Fibroblast of lung (primary cell): ENCODE results near the gene MDM1. TPM values are rescaled to one million over a fixed set of nuclear protein-coding genes. Genes with fewer than 3 reads are reported as not detected.

Experiments
- DNase-seq, 2 donors: peaks; one replicate each; pipeline versions ENCODE4 v3.0.0 to v3.0.0-alpha.2; 2010; ENCODE audit warnings: low read depth in 2 of 2
- H2AFZ ChIP-seq: 2 replicates; pipeline ENCODE4 v1.5.1; 2012; ENCODE audit warnings: low read length, control low read depth, inconsistent platforms
- H3K27ac ChIP-seq: 2 replicates; pipeline ENCODE4 v1.5.1; 2011; ENCODE audit warnings: low read length, control low read depth; ENCODE audit not compliant: insufficient read depth
- H3K27me3 ChIP-seq: 2 replicates; pipeline ENCODE4 v1.5.1; 2011; ENCODE audit warnings: mild to moderate bottlenecking, low read length; ENCODE audit not compliant: control insufficient read depth, insufficient read depth
- H3K36me3 ChIP-seq: 2 replicates; pipeline ENCODE4 v1.5.1; 2011; ENCODE audit warnings: low read length; ENCODE audit not compliant: control insufficient read depth, insufficient read depth
- H3K4me1 ChIP-seq: 2 replicates; pipeline ENCODE4 v1.5.1; 2011; ENCODE audit warnings: low read length; ENCODE audit not compliant: control insufficient read depth, insufficient read depth; ENCODE audit errors: extremely low read depth
- H3K4me2 ChIP-seq: 2 replicates; pipeline ENCODE4 v1.5.1; 2011; ENCODE audit warnings: low read length, control low read depth; ENCODE audit not compliant: insufficient read depth; ENCODE audit errors: extremely low read depth
- H3K4me3 ChIP-seq, 4 experiments: fragments of 200-600 bp in 1 of 4; sonication (generic) in 1 of 4; replicated peaks in 1 of 4; 2 replicates each; pipeline ENCODE4 v1.5.1; 2011 to 2016; ENCODE audit warnings: low read length in 4 of 4, low read depth in 3 of 4, mild to moderate bottlenecking in 3 of 4, control low read depth in 2 of 4, inconsistent platforms in 1 of 4, mixed read lengths in 1 of 4; ENCODE audit not compliant: insufficient read depth in 1 of 4; ENCODE audit errors: control extremely low read depth in 1 of 4
- H3K79me2 ChIP-seq: 2 replicates; pipeline ENCODE4 v1.5.1; 2012; ENCODE audit warnings: mild to moderate bottlenecking, low read length, inconsistent platforms; ENCODE audit not compliant: control insufficient read depth, insufficient read depth
- H3K9ac ChIP-seq: 2 replicates; pipeline ENCODE4 v1.5.1; 2011; ENCODE audit warnings: mild to moderate bottlenecking, low read length, control low read depth; ENCODE audit not compliant: insufficient read depth
- H3K9me3 ChIP-seq: 2 replicates; pipeline ENCODE4 v1.5.1; 2012; ENCODE audit warnings: low read depth, low read length; ENCODE audit not compliant: control insufficient read depth, insufficient read depth
- H4K20me1 ChIP-seq: 2 replicates; pipeline ENCODE4 v1.5.1; 2011; ENCODE audit warnings: low read length; ENCODE audit not compliant: control insufficient read depth, insufficient read depth; ENCODE audit errors: extremely low read depth
- EZH2 ChIP-seq: IDR thresholded peaks from 2 replicates; pipeline ENCODE4 v1.5.1; 2012; ENCODE audit warnings: low read length, control low read depth, mild to moderate bottlenecking; ENCODE audit errors: missing control alignments
- polyA plus RNA-seq, 2 donors: library from polyadenylated mRNA; depleted of rRNA in 1 of 2; stranded (reverse) in 1 of 2; unstranded in 1 of 2; fragments of >200 nt; gene quantifications; 2 replicates each; pipeline ENCODE4 v1.2.1, GENCODE V29; 2011 to 2012; ENCODE audit warnings: missing spikeins in 1 of 2
- total RNA-seq: library from RNA; depleted of rRNA; stranded (reverse); fragments of >200 nt; gene quantifications from 2 replicates; pipeline ENCODE4 v1.2.1, GENCODE V29; 2014
- TF ChIP-seq, protein P1 (sequence below), 2 donors: IDR thresholded peaks in 1 of 2; conservative IDR thresholded peaks in 1 of 2; 1 replicate in 1 of 2; 2 replicates in 1 of 2; pipeline ENCODE4 v1.5.1; 2011 to 2012; ENCODE audit warnings: low read length in 2 of 2, control low read depth in 1 of 2, inconsistent platforms in 1 of 2, low read depth in 1 of 2, mild to moderate bottlenecking in 1 of 2

The MDM1 gene
- total and polyA plus RNA-seq, 2 donors (not counting 1 experiment from before 2014, with no cell fraction given) = 7.4 to 12.4 TPM

DNA sequence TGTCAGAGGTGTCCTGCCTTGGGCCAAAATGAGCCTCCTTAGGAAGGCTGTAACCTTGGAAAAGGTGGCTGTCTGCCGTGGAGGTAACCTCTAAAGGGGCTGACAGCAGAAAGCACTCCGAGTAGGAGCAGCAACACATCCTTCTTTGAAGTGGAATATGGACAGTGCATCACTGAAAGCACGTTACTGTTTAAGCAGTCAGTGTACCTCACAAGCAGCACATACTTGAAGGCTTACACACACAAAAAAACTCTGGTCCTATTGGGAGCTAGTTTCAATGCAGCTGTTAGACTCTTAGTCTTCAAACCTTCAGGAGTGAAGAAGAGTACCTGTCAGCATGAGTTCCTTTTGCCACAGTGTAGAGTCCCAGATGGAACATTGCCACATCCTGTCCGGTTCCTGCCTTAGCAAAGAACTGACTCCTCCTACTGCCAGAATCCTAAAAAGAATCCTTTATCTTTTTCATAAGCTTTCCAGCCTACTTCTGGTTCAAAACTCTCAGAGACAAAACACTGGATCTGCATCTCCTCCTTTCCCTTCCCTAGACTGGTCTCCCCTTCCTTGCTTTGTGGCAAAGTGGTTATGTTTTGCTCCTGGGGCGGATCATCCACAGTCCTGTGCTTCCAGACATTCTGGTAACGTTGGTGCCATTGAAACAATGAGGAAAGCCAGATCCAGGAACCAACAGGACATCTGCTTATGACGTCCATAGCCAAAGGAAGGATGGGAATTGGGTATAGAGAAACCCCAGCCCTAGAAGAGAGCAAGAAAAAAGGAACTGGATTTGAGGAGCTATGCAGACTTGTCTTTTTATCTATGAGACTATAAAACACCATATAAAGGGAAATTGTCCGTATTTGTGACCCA, 8.5 kb upstream of the MDM1 start:
- H3K9ac ChIP-seq = no peak overlapping the region
- H3K4me3 ChIP-seq = no peak overlapping the region
- H4K20me1 ChIP-seq = no peaks in the 10 kb centered on the region
- DNase-seq = peak in 1 of 2 donors; percentile 29
- no peak for TF ChIP-seq EZH2
- TF ChIP-seq, protein P1, sequence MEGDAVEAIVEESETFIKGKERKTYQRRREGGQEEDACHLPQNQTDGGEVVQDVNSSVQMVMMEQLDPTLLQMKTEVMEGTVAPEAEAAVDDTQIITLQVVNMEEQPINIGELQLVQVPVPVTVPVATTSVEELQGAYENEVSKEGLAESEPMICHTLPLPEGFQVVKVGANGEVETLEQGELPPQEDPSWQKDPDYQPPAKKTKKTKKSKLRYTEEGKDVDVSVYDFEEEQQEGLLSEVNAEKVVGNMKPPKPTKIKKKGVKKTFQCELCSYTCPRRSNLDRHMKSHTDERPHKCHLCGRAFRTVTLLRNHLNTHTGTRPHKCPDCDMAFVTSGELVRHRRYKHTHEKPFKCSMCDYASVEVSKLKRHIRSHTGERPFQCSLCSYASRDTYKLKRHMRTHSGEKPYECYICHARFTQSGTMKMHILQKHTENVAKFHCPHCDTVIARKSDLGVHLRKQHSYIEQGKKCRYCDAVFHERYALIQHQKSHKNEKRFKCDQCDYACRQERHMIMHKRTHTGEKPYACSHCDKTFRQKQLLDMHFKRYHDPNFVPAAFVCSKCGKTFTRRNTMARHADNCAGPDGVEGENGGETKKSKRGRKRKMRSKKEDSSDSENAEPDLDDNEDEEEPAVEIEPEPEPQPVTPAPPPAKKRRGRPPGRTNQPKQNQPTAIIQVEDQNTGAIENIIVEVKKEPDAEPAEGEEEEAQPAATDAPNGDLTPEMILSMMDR (conservative IDR thresholded peaks at IDR 0.05 in 1 of 2, IDR thresholded peaks at IDR 0.05 in 1 of 2; ENCODE audit: low read depth in 1 of 2, low read length in 2 of 2) = no peak
- H3K4me2 ChIP-seq = no peak overlapping the region
- H2AFZ ChIP-seq = no peak overlapping the region
- H3K27me3 ChIP-seq = peaks cover 9% of the 10 kb centered on the region
- no peak overlapping the region for H3K27ac ChIP-seq
- H3K79me2 ChIP-seq = no peaks in the 10 kb centered on the region
- H3K36me3 ChIP-seq = no peaks in the 10 kb centered on the region
- H3K4me1 ChIP-seq = no peaks in the 10 kb centered on the region
- H3K9me3 ChIP-seq = no peaks in the 10 kb centered on the region

DNA sequence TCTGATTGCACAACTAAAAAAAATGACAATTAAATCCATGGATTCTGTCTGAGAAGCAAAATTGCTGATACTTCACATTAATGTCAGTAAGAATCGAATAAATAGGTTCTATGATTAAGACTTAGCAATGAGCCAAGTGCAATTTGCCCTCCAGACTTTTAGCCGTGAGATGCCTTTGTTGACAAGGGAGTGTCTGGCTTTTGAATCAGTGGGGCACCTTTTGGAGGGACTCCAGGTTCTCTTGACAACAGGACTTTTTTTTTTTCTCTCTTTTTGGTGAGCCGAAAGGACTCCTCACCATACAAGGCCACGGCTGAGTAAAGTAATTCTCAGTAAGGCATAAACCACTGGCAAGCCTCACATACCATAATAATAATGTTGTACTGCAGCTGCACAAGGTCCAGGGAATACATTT, 4.7 kb upstream of the MDM1 start:
- Histone ChIP-seq H3K9ac (no peak overlapping the region), H3K36me3 (no peaks in the 10 kb centered on the region), H2AFZ (no peak overlapping the region), H3K79me2 (no peaks in the 10 kb centered on the region), H4K20me1 (no peaks in the 10 kb centered on the region), H3K27me3 (peaks cover 8% of the 10 kb centered on the region), H3K4me3 (no peak overlapping the region), H3K9me3 (no peaks in the 10 kb centered on the region), H3K27ac (no peak overlapping the region), H3K4me1 (no peaks in the 10 kb centered on the region), H3K4me2 (no peak overlapping the region)
- DNase-seq = no peak
- TF ChIP-seq, protein P1 (conservative IDR thresholded peaks at IDR 0.05 in 1 of 2, IDR thresholded peaks at IDR 0.05 in 1 of 2; ENCODE audit: low read depth in 1 of 2, low read length in 2 of 2) = no peak
- no peak for TF ChIP-seq EZH2

DNA sequence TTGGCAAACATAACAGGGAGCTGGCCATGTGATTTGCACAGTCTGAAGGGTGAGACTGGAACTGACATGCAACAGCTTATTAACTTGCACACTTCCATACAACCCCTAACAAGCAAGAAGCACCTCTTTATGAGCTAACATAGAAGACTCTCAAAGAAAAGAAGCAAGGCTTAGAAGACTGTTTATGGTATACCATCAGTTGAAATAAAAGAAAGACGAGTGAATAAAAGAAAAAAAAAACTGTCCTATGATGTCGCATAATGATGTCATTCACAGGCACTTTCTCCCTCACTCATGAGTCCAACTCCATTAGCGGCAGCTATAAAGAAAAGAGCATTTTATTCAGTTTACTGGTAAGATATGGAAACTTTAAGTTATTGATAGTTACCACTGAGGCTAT, 3.3 kb upstream of the MDM1 start:
- Histone ChIP-seq H3K9ac (no peak overlapping the region), H3K27ac (no peak overlapping the region), H3K27me3 (no peaks in the 10 kb centered on the region), H4K20me1 (no peaks in the 10 kb centered on the region), H2AFZ (no peak overlapping the region), H3K4me3 (no peak overlapping the region), H3K9me3 (no peaks in the 10 kb centered on the region), H3K4me2 (no peak overlapping the region), H3K4me1 (no peaks in the 10 kb centered on the region), H3K36me3 (no peaks in the 10 kb centered on the region), H3K79me2 (peaks cover 2% of the 10 kb centered on the region)
- no peak for TF ChIP-seq EZH2
- TF ChIP-seq, protein P1 (conservative IDR thresholded peaks at IDR 0.05 in 1 of 2, IDR thresholded peaks at IDR 0.05 in 1 of 2; ENCODE audit: low read depth in 1 of 2, low read length in 2 of 2) = no peak
- no peak for DNase-seq
